HEK293T (cell line): ENCODE data around the gene INPP4A.

ENCODE experiments used
- CTCF ChIA-PET: fragments of 350-600 bp; formaldehyde crosslinking; extraction: SDS; loops from one replicate; lab custom pipeline; 2021; ENCODE audit warnings: antibody characterized with exemption, inconsistent platforms; lab: Yijun Ruan, JAX
- POLR2A ChIA-PET: fragments of 350-600 bp; formaldehyde crosslinking; extraction: SDS; loops from one replicate; lab custom pipeline; 2020; ENCODE audit warnings: antibody characterized with exemption, inconsistent platforms; lab: Yijun Ruan, JAX
- DNase-seq: peaks from one replicate; pipeline ENCODE4 v3.0.0; 2012; ENCODE audit warnings: mixed read lengths; ENCODE audit errors: extremely low spot score
- ARNT ChIP-seq: fragments of 450-650 bp; IDR thresholded peaks from 2 replicates; pipeline ENCODE4 v1.6.1; 2017; ENCODE audit warnings: mild to moderate bottlenecking
- BHLHE40 ChIP-seq: fragments of 450-650 bp; IDR thresholded peaks from 2 replicates; pipeline ENCODE4 v1.6.1; 2016; ENCODE audit warnings: mild to moderate bottlenecking, moderate library complexity, borderline replicate concordance
- CTBP1 ChIP-seq: fragments of 450-650 bp; IDR thresholded peaks from 2 replicates; pipeline ENCODE4 v1.6.1; 2016; ENCODE audit warnings: borderline replicate concordance
- ELF4 ChIP-seq: fragments of 450-650 bp; IDR thresholded peaks from 2 replicates; pipeline ENCODE4 v1.6.1; 2017; ENCODE audit warnings: antibody characterized with exemption
- FOXA1 ChIP-seq: fragments of 450-650 bp; IDR thresholded peaks from 2 replicates; pipeline ENCODE4 v1.6.1; 2016; ENCODE audit warnings: mild to moderate bottlenecking
- FOXK2 ChIP-seq: fragments of 450-650 bp; IDR thresholded peaks from 2 replicates; pipeline ENCODE4 v1.6.1; 2016; ENCODE audit warnings: mild to moderate bottlenecking
- FOXM1 ChIP-seq: fragments of 450-650 bp; IDR thresholded peaks from 2 replicates; pipeline ENCODE4 v1.6.1; 2017; ENCODE audit warnings: mild to moderate bottlenecking, borderline replicate concordance
- HDGF ChIP-seq: fragments of 450-650 bp; IDR thresholded peaks from 2 replicates; pipeline ENCODE4 v1.6.1; 2017; ENCODE audit warnings: antibody characterized with exemption, borderline replicate concordance
- L3MBTL2 ChIP-seq: fragments of 450-650 bp; conservative IDR thresholded peaks from 2 replicates; pipeline ENCODE4 v1.6.1; 2016; ENCODE audit warnings: mild to moderate bottlenecking
- LEF1 ChIP-seq: fragments of 450-650 bp; IDR thresholded peaks from 2 replicates; pipeline ENCODE4 v1.6.1; 2017; ENCODE audit warnings: mild to moderate bottlenecking, borderline replicate concordance
- NFRKB ChIP-seq: fragments of 450-650 bp; IDR thresholded peaks from 2 replicates; pipeline ENCODE4 v1.6.1; 2016; ENCODE audit warnings: mild to moderate bottlenecking, moderate library complexity
- SP1 ChIP-seq: fragments of 450-650 bp; IDR thresholded peaks from 2 replicates; pipeline ENCODE4 v1.6.1; 2017
- SUZ12 ChIP-seq: fragments of 450-650 bp; IDR thresholded peaks from 2 replicates; pipeline ENCODE4 v1.6.1; 2016; ENCODE audit warnings: mild to moderate bottlenecking
- TARDBP ChIP-seq: fragments of 450-650 bp; IDR thresholded peaks from 2 replicates; pipeline ENCODE4 v1.6.1; 2016
- ZNF384 ChIP-seq: fragments of 450-650 bp; IDR thresholded peaks from 2 replicates; pipeline ENCODE4 v1.6.1; 2016
- TF ChIP-seq, protein P1 (sequence below): fragments of 450-650 bp; IDR thresholded peaks from 2 replicates; pipeline ENCODE4 v1.6.1; 2016

Gene INPP4A

DNA sequence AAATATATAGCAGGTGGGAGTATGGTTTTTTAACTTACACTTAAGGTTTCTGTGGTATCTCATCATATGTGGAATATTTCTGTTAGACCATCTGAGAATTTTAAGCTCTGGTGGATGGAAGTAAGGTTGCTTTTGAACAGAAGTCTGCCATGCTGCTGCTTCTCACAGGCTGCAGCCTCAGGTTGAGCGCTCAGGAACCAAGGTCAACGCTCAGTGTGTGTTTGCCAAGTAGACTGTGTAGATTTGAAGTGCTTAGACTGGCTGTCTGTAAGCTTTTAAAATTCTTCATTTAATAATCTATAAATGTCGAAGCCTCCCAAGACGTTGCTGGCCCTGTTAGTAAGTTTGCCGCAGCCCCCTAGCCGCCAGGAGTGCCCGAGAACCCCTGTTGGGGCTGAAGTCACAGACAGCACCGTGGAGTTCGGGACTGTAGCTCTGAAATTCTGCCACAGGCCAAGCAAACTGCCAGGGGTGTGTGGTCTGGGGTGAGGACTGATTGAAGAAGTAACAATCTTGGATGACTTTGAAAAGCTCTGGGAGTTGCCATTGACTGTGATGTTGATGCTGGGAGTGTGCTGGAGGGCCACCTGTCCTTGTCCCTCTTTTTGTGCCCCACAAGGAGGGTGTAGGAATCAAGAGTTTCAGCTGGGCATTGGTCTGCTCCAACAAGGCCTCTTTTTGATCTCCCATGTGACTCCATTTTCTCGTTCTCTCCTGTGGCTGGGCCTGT is 26.9 kb downstream of the INPP4A start:
- ChIA-PET POLR2A (no interaction called here), CTCF (interaction anchor here (1.1 to 1.4 kb wide), 2 partner anchors 15 to 16 kb away, joined by 3 to 4 read pairs; no protein-coding TSS in a partner anchor)
- no peak for DNase-seq
- TF ChIP-seq SP1 (no peak), ZNF384 (no peak), FOXA1 (no peak), FOXK2 (no peak), ELF4 (no peak), NFRKB (no peak)

DNA sequence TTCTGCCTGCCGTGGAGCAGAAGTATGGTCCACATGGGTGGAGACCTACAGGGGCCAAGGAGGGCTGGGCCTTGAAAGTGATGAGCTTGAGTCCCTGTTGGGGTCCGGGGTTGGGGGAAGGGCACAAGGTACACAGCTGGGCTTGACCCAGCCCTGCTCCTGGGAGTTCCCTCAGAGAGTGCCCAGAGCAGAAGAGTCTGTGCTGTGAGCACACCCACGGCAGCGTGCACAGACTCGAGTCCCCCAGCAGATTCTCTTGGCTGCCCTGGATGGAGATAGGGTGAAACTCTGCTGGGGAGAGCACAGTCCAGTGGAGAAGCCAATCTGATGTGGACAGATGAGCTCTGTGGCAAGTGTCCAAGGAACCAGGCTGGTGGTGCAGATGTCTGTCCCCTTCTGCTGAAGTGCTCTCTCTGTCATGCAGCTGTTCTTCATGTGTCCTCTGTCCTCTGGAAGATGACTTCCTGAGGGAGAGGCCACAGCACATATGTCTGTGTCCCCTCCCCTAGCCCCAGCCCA is 27.5 kb downstream of the INPP4A start:
- POLR2A ChIA-PET: no interaction called here
- no peak for DNase-seq
- no peak for TF ChIP-seq BHLHE40
- TF ChIP-seq FOXA1: no peak
- no peak for TF ChIP-seq FOXM1
- TF ChIP-seq LEF1: no peak
- TF ChIP-seq SUZ12: no peak
- no peak for TF ChIP-seq TARDBP
- TF ChIP-seq ARNT: no peak
- no peak for TF ChIP-seq SP1
- no peak for TF ChIP-seq CTBP1
- TF ChIP-seq L3MBTL2: no peak
- TF ChIP-seq FOXK2: no peak
- TF ChIP-seq NFRKB: no peak
- CTCF ChIA-PET: interaction anchor here (1.1 to 1.4 kb wide), 2 partner anchors 15 to 16 kb away, joined by 3 to 4 read pairs; no protein-coding TSS in a partner anchor

DNA sequence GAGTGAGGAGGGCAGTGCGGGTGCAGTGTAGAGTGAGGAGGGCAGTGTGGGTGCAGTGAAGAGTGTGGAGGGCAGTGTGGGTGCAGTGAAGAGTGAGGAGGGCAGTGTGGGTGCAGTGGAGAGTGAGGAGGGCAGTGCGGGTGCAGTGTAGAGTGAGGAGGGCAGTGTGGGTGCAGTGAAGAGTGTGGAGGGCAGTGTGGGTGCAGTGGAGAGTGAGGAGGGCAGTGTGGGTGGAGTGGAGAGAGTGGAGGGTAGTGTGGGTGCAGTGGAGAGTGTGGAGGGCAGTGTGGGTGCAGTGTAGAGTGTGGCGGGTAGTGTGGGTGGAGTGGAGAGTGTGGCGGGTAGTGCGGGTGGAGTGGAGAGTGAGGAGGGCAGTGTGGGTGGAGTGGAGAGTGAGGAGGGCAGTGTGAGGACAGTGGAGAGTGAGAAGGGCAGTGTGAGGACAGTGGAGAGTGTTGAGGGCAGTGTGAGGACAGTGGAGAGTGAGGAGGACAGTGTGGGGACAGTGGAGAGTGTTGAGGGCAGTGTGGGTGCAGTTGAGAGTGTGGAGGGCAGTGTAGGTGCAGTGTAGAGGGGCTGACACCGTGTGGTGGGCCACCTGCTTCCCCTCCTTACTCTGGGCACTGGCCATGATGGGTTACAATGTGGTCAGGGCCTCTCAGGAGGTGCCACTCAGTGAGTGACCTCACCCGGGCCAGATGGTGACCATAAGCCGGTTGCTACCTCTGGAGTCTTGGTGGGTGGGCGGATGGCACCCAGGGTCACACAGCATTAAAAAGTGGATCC is 28.5 kb downstream of the INPP4A start:
- POLR2A ChIA-PET: no interaction called here

DNA sequence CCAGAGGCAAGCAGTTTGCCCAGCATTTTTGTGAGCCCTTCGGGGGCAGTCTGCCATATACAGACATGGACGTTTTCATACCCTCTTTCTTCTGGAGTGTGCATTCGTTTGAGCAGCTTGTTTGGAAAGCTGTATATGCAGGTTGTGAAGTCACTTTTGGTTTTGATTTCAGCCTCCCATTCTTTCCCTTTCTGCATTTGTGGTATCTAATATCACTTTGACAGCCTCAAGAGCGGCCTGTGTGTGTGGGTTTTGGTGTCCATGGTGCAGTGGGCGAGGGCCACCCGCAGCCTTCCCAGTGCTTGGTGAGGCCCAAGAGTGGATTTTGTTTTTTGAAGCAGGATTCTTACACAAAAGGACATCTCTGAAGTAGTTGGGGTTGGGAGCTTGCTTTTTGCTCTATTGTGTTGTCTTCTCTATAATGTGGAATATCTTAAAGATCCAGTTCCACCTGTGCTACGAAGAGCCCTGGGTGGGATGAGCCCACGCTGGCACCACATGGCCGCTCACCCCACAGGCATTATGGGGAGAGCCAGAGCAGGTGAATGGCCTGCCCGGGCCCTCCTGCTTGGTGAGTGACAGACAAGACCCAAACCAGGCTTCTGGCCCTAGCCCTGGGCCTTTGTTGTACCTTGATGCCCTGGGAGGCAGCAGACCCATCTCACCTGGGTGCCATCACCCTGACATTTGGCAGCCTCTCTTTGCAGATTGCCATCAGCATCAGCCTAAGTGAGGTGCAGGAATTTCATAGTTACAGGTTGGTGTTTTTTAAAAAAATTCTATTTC is 29.5 kb downstream of the INPP4A start:
- no peak for TF ChIP-seq SP1
- no peak for TF ChIP-seq FOXM1
- TF ChIP-seq NFRKB: no peak
- TF ChIP-seq HDGF: no peak
- TF ChIP-seq, protein P1, sequence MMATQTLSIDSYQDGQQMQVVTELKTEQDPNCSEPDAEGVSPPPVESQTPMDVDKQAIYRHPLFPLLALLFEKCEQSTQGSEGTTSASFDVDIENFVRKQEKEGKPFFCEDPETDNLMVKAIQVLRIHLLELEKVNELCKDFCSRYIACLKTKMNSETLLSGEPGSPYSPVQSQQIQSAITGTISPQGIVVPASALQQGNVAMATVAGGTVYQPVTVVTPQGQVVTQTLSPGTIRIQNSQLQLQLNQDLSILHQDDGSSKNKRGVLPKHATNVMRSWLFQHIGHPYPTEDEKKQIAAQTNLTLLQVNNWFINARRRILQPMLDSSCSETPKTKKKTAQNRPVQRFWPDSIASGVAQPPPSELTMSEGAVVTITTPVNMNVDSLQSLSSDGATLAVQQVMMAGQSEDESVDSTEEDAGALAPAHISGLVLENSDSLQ: no peak
- TF ChIP-seq ZNF384: no peak
- TF ChIP-seq ARNT: no peak
- TF ChIP-seq CTBP1: no peak
- TF ChIP-seq FOXK2: no peak
- TF ChIP-seq TARDBP: no peak
- TF ChIP-seq BHLHE40: no peak
- no peak for TF ChIP-seq SUZ12
- no peak for TF ChIP-seq LEF1
- TF ChIP-seq FOXA1: no peak
- TF ChIP-seq ELF4: no peak
- no peak for TF ChIP-seq L3MBTL2
- ChIA-PET POLR2A (no interaction called here), CTCF (no interaction called here)
- no peak for DNase-seq

More for the DNA sequence above, 28.5 kb downstream of the INPP4A start:
- DNase-seq: no peak
- TF ChIP-seq ELF4: no peak
- TF ChIP-seq SUZ12: no peak
- no peak for TF ChIP-seq HDGF
- no peak for TF ChIP-seq ZNF384
- no peak for TF ChIP-seq ARNT
- no peak for TF ChIP-seq TARDBP
- TF ChIP-seq L3MBTL2: no peak
- no peak for TF ChIP-seq LEF1
- no peak for TF ChIP-seq SP1
- TF ChIP-seq CTBP1: no peak
- TF ChIP-seq, protein P1: no peak
- TF ChIP-seq FOXA1: no peak
- no peak for TF ChIP-seq FOXM1
- TF ChIP-seq FOXK2: no peak
- TF ChIP-seq NFRKB: no peak
- TF ChIP-seq BHLHE40: no peak
- CTCF ChIA-PET: interaction anchor here (1.4 kb wide), 1 partner anchor 15 kb away, joined by 3 read pairs; no protein-coding TSS in a partner anchor

DNA sequence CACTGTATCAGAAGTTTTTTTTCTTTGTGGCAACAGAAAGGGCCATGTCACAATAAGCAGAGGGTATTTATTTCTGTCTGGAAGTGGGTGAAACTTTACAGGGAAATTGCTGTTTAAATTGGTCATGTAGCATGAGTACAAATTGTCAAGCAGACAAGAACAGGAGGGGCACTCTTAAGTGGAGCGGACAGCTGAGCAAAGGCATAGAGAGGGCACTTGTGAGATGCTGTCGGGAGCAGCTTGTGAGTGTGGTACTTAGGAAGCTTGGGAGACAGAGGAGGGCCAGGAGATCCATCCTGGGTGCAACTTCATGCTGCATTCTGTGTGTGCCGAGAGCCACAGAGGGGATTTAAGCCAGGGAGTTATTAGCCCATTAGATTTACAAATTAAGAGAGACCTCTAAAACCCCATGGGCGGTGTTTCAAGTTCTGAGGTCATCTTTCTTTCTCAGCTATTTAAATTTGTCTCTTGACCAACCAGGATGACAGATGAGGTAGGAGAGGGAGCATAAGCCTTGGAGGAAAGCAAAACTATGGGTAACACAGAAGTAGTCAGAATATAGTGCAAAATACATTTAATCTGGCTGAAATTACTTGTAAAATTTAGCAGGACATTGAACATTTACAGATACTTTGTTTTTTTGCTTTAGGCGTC is 30.4 kb downstream of the INPP4A start:
- no peak for DNase-seq
- TF ChIP-seq FOXK2: no peak
- no peak for TF ChIP-seq SUZ12
- no peak for TF ChIP-seq FOXA1
- TF ChIP-seq BHLHE40: no peak
- TF ChIP-seq, protein P1: no peak
- TF ChIP-seq SP1: no peak
- TF ChIP-seq CTBP1: no peak
- TF ChIP-seq TARDBP: no peak
- no peak for TF ChIP-seq ZNF384
- CTCF ChIA-PET: interaction anchor here (0.8 kb wide), 1 partner anchor 19 kb away, joined by 3 read pairs; no protein-coding TSS in a partner anchor
- POLR2A ChIA-PET: no interaction called here
